HepG2 (cell line): ENCODE results near the gene IER2. TPM values are rescaled to one million over a fixed set of nuclear protein-coding genes. Genes with fewer than 3 reads are reported as not detected.

Source experiments
- ADNP ChIP-seq: sonication (generic); formaldehyde crosslinking; IDR thresholded peaks from 2 replicates; pipeline ENCODE4 v1.4.0; 2020; ENCODE audit warnings: missing genetic modification reagents
- EHMT2 ChIP-seq: fragments of 200-600 bp; sonication (generic); IDR thresholded peaks from 2 replicates; pipeline ENCODE4 v1.7.0; 2017; ENCODE audit warnings: antibody characterized with exemption, low read depth, low read length, borderline replicate concordance
- HNRNPUL1 ChIP-seq: fragments of 200-400 bp; formaldehyde crosslinking; IDR thresholded peaks from 2 replicates; pipeline ENCODE4 v1.6.1; 2017; ENCODE audit warnings: low read depth, mild to moderate bottlenecking, low read length, moderate library complexity
- HOXA3 ChIP-seq: sonication (generic); formaldehyde crosslinking; IDR thresholded peaks from 2 replicates; pipeline ENCODE4 v1.5.0; 2020; ENCODE audit warnings: missing genetic modification reagents
- JARID2 ChIP-seq: sonication (generic); formaldehyde crosslinking; IDR thresholded peaks from 2 replicates; pipeline ENCODE4 v1.8.1; 2023; ENCODE audit warnings: missing genetic modification reagents, inconsistent platforms; ENCODE audit not compliant: insufficient replicate concordance
- KMT2B ChIP-seq: IDR thresholded peaks from 2 replicates; pipeline ENCODE4 v1.6.1; 2016; ENCODE audit warnings: missing genetic modification reagents, missing compliant biosample characterization
- MED8 ChIP-seq: sonication (generic); formaldehyde crosslinking; IDR thresholded peaks from 2 replicates; pipeline ENCODE4 v1.8.1; 2023; ENCODE audit warnings: mild to moderate bottlenecking, missing genetic modification reagents; ENCODE audit not compliant: insufficient replicate concordance
- NFE2L1 ChIP-seq: sonication (generic); formaldehyde crosslinking; IDR thresholded peaks from 2 replicates; pipeline ENCODE4 v1.4.0; 2020; ENCODE audit warnings: missing genetic modification reagents, mild to moderate bottlenecking, borderline replicate concordance
- NRL ChIP-seq: sonication (generic); formaldehyde crosslinking; IDR thresholded peaks from 2 replicates; pipeline ENCODE4 v1.5.0; 2020; ENCODE audit warnings: missing genetic modification reagents, mild to moderate bottlenecking, moderate library complexity, borderline replicate concordance
- PRMT3 ChIP-seq: sonication (generic); formaldehyde crosslinking; IDR thresholded peaks from 2 replicates; pipeline ENCODE4 v1.8.1; 2022; ENCODE audit warnings: low read depth, mild to moderate bottlenecking, moderate library complexity, missing genetic modification reagents, borderline replicate concordance
- SNAPC2 ChIP-seq: sonication (generic); formaldehyde crosslinking; IDR thresholded peaks from 2 replicates; pipeline ENCODE4 v1.8.1; 2022; ENCODE audit warnings: mild to moderate bottlenecking, missing genetic modification reagents
- TFAP4 ChIP-seq: sonication (generic); IDR thresholded peaks from 2 replicates; pipeline ENCODE4 v1.6.1; 2016; ENCODE audit warnings: low read depth, borderline replicate concordance
- TFE3 ChIP-seq: IDR thresholded peaks from 2 replicates; pipeline ENCODE4 v1.6.1; 2016
- TMF1 ChIP-seq: sonication (generic); formaldehyde crosslinking; IDR thresholded peaks from 2 replicates; pipeline ENCODE4 v1.8.1; 2022; ENCODE audit warnings: low read depth, missing genetic modification reagents
- ZGPAT ChIP-seq: IDR thresholded peaks from 2 replicates; pipeline ENCODE4 v1.6.1; 2016; ENCODE audit warnings: mild to moderate bottlenecking
- ZNF30 ChIP-seq: sonication (generic); formaldehyde crosslinking; IDR thresholded peaks from 2 replicates; pipeline ENCODE4 v1.5.0; 2020; ENCODE audit warnings: mild to moderate bottlenecking, missing genetic modification reagents
- ZNF350 ChIP-seq: sonication (generic); formaldehyde crosslinking; IDR thresholded peaks from 2 replicates; pipeline ENCODE4 v1.4.0; 2020; ENCODE audit warnings: mild to moderate bottlenecking, low read depth, missing genetic modification reagents, borderline replicate concordance
- ZNF710 ChIP-seq: sonication (generic); formaldehyde crosslinking; IDR thresholded peaks from 2 replicates; pipeline ENCODE4 v1.5.0; 2020; ENCODE audit warnings: mild to moderate bottlenecking, missing genetic modification reagents, borderline replicate concordance
- ZNF737 ChIP-seq: sonication (generic); formaldehyde crosslinking; IDR thresholded peaks from 2 replicates; pipeline ENCODE4 v1.5.0; 2020; ENCODE audit warnings: missing genetic modification reagents, mild to moderate bottlenecking, borderline replicate concordance
- ZNF776 ChIP-seq: sonication (generic); formaldehyde crosslinking; IDR thresholded peaks from 2 replicates; pipeline ENCODE4 v1.4.0; 2020; ENCODE audit warnings: mild to moderate bottlenecking, missing genetic modification reagents
- polyA plus RNA-seq, 8 experiments: library from polyadenylated mRNA; depleted of rRNA in 3 of 8; stranded (reverse) in 7 of 8; unstranded in 1 of 8; fragments of >200 nt; fragmentation: Illumina TruSeq in 4 of 8; extraction: Trizol in 4 of 8; gene quantifications; 2 replicates each; pipeline versions ENCODE4 v1.2.1 to v1.2.3, GENCODE V29; 2011 to 2016; ENCODE audit warnings: low read depth in 4 of 8, missing spikeins in 1 of 8, mixed read lengths in 1 of 8; ENCODE audit not compliant: insufficient read depth in 1 of 8
- total RNA-seq, 5 experiments: library from RNA; depleted of rRNA; stranded (reverse); fragments of >200 nt; fragmentation: Illumina TruSeq; extraction: Trizol; gene quantifications; 2 replicates each; pipeline ENCODE4 v1.2.3, GENCODE V29; 2016; ENCODE audit warnings: low read depth in 1 of 5
- TF ChIP-seq, protein P1 (sequence below): conservative IDR thresholded peaks from 2 replicates; pipeline ENCODE4 v1.6.1; 2018; ENCODE audit warnings: missing genetic modification reagents

Gene IER2
- total and polyA plus RNA-seq, 2 of the 13 experiments (the other 11 are each of a cell fraction or from before 2014, with no cell fraction given) = 10.1 to 14.3 TPM

- TF ChIP-seq HNRNPUL1 (no peak), HOXA3 (CRISPR knock-in tag) (no peak), MED8 (no peak), SNAPC2 (CRISPR knock-in tag) (no peak), ZGPAT (CRISPR knock-in tag) (peak; percentile 43; the same call in 1 of the 2 replicates), ADNP (CRISPR knock-in tag) (no peak), NRL (CRISPR knock-in tag) (no peak; the same call in 1 of the 2 replicates), TFAP4 (no peak), TFE3 (CRISPR knock-in tag) (peak; percentile 10; the same call in 1 of the 2 replicates), ZNF350 (CRISPR knock-in tag) (no peak), PRMT3 (no peak), ZNF737 (CRISPR knock-in tag) (no peak), TMF1 (CRISPR knock-in tag) (no peak), ZNF710 (CRISPR knock-in tag) (no peak), JARID2 (CRISPR knock-in tag) (peak; percentile 36), NFE2L1 (no peak), ZNF30 (no peak), ZNF776 (CRISPR knock-in tag) (no peak), KMT2B (CRISPR knock-in tag) (no peak), EHMT2 (no peak)
- TF ChIP-seq, protein P1, sequence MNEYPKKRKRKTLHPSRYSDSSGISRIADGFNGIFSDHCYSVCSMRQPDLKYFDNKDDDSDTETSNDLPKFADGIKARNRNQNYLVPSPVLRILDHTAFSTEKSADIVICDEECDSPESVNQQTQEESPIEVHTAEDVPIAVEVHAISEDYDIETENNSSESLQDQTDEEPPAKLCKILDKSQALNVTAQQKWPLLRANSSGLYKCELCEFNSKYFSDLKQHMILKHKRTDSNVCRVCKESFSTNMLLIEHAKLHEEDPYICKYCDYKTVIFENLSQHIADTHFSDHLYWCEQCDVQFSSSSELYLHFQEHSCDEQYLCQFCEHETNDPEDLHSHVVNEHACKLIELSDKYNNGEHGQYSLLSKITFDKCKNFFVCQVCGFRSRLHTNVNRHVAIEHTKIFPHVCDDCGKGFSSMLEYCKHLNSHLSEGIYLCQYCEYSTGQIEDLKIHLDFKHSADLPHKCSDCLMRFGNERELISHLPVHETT (CRISPR knock-in tag) = no peak
Measured at GRCh38 chr19:13155472-13156359, 5.5 kb downstream of the IER2 start (continued).
